ENCODE results near the gene TNPO3.
"Not testable (repeated sequence)": the region's sequence is repeated elsewhere in the genome, so short reads cannot be mapped to it uniquely, and the experiment has no call there.

Gene TNPO3

GRCh38 chr7:129073204-129073603 is 18.3 kb upstream of the TNPO3 start:
- DNase-seq (ENCODE audit: low spot score): no peak
- TF ChIP-seq, protein P1, sequence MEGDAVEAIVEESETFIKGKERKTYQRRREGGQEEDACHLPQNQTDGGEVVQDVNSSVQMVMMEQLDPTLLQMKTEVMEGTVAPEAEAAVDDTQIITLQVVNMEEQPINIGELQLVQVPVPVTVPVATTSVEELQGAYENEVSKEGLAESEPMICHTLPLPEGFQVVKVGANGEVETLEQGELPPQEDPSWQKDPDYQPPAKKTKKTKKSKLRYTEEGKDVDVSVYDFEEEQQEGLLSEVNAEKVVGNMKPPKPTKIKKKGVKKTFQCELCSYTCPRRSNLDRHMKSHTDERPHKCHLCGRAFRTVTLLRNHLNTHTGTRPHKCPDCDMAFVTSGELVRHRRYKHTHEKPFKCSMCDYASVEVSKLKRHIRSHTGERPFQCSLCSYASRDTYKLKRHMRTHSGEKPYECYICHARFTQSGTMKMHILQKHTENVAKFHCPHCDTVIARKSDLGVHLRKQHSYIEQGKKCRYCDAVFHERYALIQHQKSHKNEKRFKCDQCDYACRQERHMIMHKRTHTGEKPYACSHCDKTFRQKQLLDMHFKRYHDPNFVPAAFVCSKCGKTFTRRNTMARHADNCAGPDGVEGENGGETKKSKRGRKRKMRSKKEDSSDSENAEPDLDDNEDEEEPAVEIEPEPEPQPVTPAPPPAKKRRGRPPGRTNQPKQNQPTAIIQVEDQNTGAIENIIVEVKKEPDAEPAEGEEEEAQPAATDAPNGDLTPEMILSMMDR (IDR thresholded peaks at IDR 0.05; ENCODE audit: poor library complexity, severe bottlenecking): no peak
- no peak overlapping the region for H3K4me3 ChIP-seq (ENCODE audit: severe bottlenecking)
- H3K9me3 ChIP-seq (ENCODE audit: severe bottlenecking): no peaks in the 10 kb centered on the region
- H3K36me3 ChIP-seq (ENCODE audit: low read depth): no peaks in the 10 kb centered on the region
- ATAC-seq (ENCODE audit: low read depth): no peak
- no peak overlapping the region for H3K27ac ChIP-seq (ENCODE audit: poor library complexity, severe bottlenecking)
- H3K27me3 ChIP-seq (ENCODE audit: insufficient read depth, poor library complexity, severe bottlenecking): no peaks in the 10 kb centered on the region
- H3K4me1 ChIP-seq (ENCODE audit: insufficient read depth, poor library complexity, severe bottlenecking): no peaks in the 10 kb centered on the region

GRCh38 chr7:129072479-129073011 is 17.6 kb upstream of the TNPO3 start:
- H3K9me3 ChIP-seq (ENCODE audit: severe bottlenecking): no peaks in the 10 kb centered on the region
- no peak for DNase-seq (ENCODE audit: low spot score)
- H3K4me1 ChIP-seq (ENCODE audit: insufficient read depth, poor library complexity, severe bottlenecking): no peaks in the 10 kb centered on the region
- no peak overlapping the region for H3K27ac ChIP-seq (ENCODE audit: poor library complexity, severe bottlenecking)
- no peak for ATAC-seq (ENCODE audit: low read depth)
- TF ChIP-seq, protein P1 (IDR thresholded peaks at IDR 0.05; ENCODE audit: poor library complexity, severe bottlenecking): no peak
- H3K36me3 ChIP-seq (ENCODE audit: low read depth): no peaks in the 10 kb centered on the region
- H3K4me3 ChIP-seq (ENCODE audit: severe bottlenecking): no peak overlapping the region
- H3K27me3 ChIP-seq (ENCODE audit: insufficient read depth, poor library complexity, severe bottlenecking): no peaks in the 10 kb centered on the region

GRCh38 chr7:129069021-129069420 is 14.1 kb upstream of the TNPO3 start:
- no peak overlapping the region for H3K4me3 ChIP-seq (ENCODE audit: severe bottlenecking)
- no peak overlapping the region for H3K27ac ChIP-seq (ENCODE audit: poor library complexity, severe bottlenecking)
- no peaks in the 10 kb centered on the region for H3K36me3 ChIP-seq (ENCODE audit: low read depth)
- no peaks in the 10 kb centered on the region for H3K27me3 ChIP-seq (ENCODE audit: insufficient read depth, poor library complexity, severe bottlenecking)
- no peaks in the 10 kb centered on the region for H3K9me3 ChIP-seq (ENCODE audit: severe bottlenecking)
- H3K4me1 ChIP-seq (ENCODE audit: insufficient read depth, poor library complexity, severe bottlenecking): no peaks in the 10 kb centered on the region
- ATAC-seq (ENCODE audit: low read depth) (no peak), DNase-seq (ENCODE audit: low spot score) (no peak)
- TF ChIP-seq, protein P1 (IDR thresholded peaks at IDR 0.05; ENCODE audit: poor library complexity, severe bottlenecking): no peak

DNA sequence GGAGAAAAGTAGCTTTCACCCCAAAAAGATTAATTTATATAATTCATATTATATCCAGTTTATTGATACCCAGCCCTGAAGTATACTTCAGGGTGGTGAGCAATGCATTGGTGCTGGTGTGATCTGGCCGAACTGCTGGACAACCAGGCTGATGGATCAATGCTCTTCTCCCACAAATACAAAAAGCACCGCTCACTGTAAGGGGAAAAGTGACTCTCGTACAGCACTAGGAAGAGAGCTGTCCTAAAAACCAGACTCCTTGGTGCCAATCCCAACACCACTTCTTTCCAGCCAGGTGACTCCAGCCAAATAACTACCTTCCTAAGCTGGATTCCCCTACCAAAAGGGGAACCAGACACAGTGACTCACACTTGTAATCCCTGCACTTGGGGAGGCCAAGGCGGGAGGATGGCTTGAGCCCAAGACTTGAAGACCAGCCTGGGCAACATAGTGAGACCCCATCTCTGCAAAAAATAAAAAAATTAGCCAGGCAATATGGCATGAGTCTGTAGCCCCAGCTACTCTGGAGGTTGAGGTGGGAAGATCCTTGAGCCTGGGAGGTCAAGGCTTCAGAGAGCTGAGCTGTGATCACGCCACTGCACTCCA is 13.1 kb upstream of the TNPO3 start:
- no peaks in the 10 kb centered on the region for H3K9me3 ChIP-seq (ENCODE audit: severe bottlenecking)
- no peak overlapping the region for H3K27ac ChIP-seq (ENCODE audit: poor library complexity, severe bottlenecking)
- no peaks in the 10 kb centered on the region for H3K4me1 ChIP-seq (ENCODE audit: insufficient read depth, poor library complexity, severe bottlenecking)
- no peak overlapping the region for H3K4me3 ChIP-seq (ENCODE audit: severe bottlenecking)
- no peaks in the 10 kb centered on the region for H3K36me3 ChIP-seq (ENCODE audit: low read depth)
- TF ChIP-seq, protein P1 (IDR thresholded peaks at IDR 0.05; ENCODE audit: poor library complexity, severe bottlenecking): no peak
- DNase-seq (ENCODE audit: low spot score) (no peak), ATAC-seq (ENCODE audit: low read depth) (no peak)
- no peaks in the 10 kb centered on the region for H3K27me3 ChIP-seq (ENCODE audit: insufficient read depth, poor library complexity, severe bottlenecking)

DNA sequence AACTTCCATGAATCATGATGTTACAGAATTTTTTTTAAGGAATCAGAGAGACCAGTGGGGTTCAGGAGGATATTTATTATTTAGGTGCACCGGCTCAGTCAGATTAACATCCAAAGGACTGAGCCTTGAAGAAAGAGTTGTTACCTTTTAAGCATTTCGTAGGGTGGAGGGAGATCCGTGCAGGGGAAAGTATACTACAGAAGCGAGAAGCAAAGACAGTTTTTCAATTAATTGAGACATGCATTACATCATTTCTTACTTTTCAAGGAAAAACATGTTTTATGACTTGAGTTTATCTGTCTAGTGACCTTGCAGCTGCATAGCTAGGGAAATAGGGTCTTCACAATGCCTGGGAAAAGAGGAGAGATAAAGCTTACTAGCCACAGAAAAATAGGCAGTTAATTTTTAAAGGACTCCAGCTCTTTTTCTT is 12.2 kb upstream of the TNPO3 start:
- not testable (repeated sequence) for H3K9me3 ChIP-seq (ENCODE audit: severe bottlenecking); H3K27ac ChIP-seq (ENCODE audit: poor library complexity, severe bottlenecking); H3K4me3 ChIP-seq (ENCODE audit: severe bottlenecking); H3K36me3 ChIP-seq (ENCODE audit: low read depth); H3K4me1 ChIP-seq (ENCODE audit: insufficient read depth, poor library complexity, severe bottlenecking); ATAC-seq (ENCODE audit: low read depth); DNase-seq (ENCODE audit: low spot score); H3K27me3 ChIP-seq (ENCODE audit: insufficient read depth, poor library complexity, severe bottlenecking)
